ENCODE data around the gene ASTN2. TPM values are rescaled to one million over a fixed set of nuclear protein-coding genes. Genes with fewer than 3 reads are reported as not detected.
A peak's percentile ranks its signal among the peaks of the same experiment; 100 is the strongest.

ASTN2 gene
- total and polyA plus RNA-seq, 9 of the 15 experiments (the other 6 are each of a cell fraction or from before 2014, with no cell fraction given) = 0.56 to 3.5 (median 1.9) TPM

GRCh38 chr9:116422119-116422979 is 992.5 kb downstream of the ASTN2 start (continued):
- no peak for TF ChIP-seq ZNF511 (CRISPR knock-in tag; IDR thresholded peaks at IDR 0.05)
- no peak for TF ChIP-seq ZNF644 (tag; IDR thresholded peaks at IDR 0.05; ENCODE audit: low read depth)
- TF ChIP-seq ZC3H8 (IDR thresholded peaks at IDR 0.05) = no peak
- TF ChIP-seq POLR2H (tag; IDR thresholded peaks at IDR 0.05; ENCODE audit: low read depth) = no peak
- TF ChIP-seq ZNF717 (CRISPR knock-in tag; IDR thresholded peaks at IDR 0.05) = no peak
- TF ChIP-seq POLR2B (IDR thresholded peaks at IDR 0.05; ENCODE audit: low read depth, partially characterized antibody) = no peak
- no peak for TF ChIP-seq THAP7 (CRISPR knock-in tag; IDR thresholded peaks at IDR 0.05)
- no peak for TF ChIP-seq ZFP1 (CRISPR knock-in tag; IDR thresholded peaks at IDR 0.05)
- no peak for TF ChIP-seq HNRNPH1 (optimal IDR thresholded peaks at IDR 0.05; ENCODE audit: low read depth, low read length)
- TF ChIP-seq KLF6 (CRISPR knock-in tag; IDR thresholded peaks at IDR 0.05; ENCODE audit: borderline replicate concordance) = peak; percentile 60; the same call in 1 of the 2 replicates
- peak; percentile 97 for TF ChIP-seq HMBOX1 (IDR thresholded peaks at IDR 0.05)
- TF ChIP-seq IRF9 (tag; IDR thresholded peaks at IDR 0.05) = no peak
- no peak for TF ChIP-seq RBM14 (IDR thresholded peaks at IDR 0.05; ENCODE audit: borderline replicate concordance, insufficient read depth, low read depth, low read length)
- 0 out of 2 replicates have a peak, but pooled peaks have one; percentile 53 for TF ChIP-seq PYGO2 (tag; IDR thresholded peaks at IDR 0.05)
- peak; percentile 94 for TF ChIP-seq BHLHE40 (IDR thresholded peaks at IDR 0.05; ENCODE audit: low read length)
- TF ChIP-seq BDP1 (IDR thresholded peaks at IDR 0.05; ENCODE audit: insufficient read depth, insufficient read length) = no peak
- TF ChIP-seq TAF7 (tag; IDR thresholded peaks at IDR 0.05) = no peak
- TF ChIP-seq ZNF551 (CRISPR knock-in tag; IDR thresholded peaks at IDR 0.05) = no peak
- no peak for TF ChIP-seq ILK (tag; IDR thresholded peaks at IDR 0.05; ENCODE audit: borderline replicate concordance, low read depth)
- TF ChIP-seq ZNF75A (CRISPR knock-in tag; IDR thresholded peaks at IDR 0.05) = 0 out of 2 replicates have a peak, but pooled peaks have one; percentile 21
- no peak for TF ChIP-seq ZNF696 (CRISPR knock-in tag; conservative IDR thresholded peaks at IDR 0.05)
- TF ChIP-seq HLTF (IDR thresholded peaks at IDR 0.05) = no peak
- TF ChIP-seq ZNF197 (CRISPR knock-in tag; IDR thresholded peaks at IDR 0.05; ENCODE audit: low read depth) = no peak
- TF ChIP-seq E4F1 (CRISPR knock-in tag; IDR thresholded peaks at IDR 0.05; ENCODE audit: borderline replicate concordance) = no peak

Data from K562 (cell line).